Lung (tissue), 12 donors: Measurements from ENCODE around the gene TBC1D5. TPM values are rescaled to one million over a fixed set of nuclear protein-coding genes. Genes with fewer than 3 reads are reported as not detected.

Experiments
- ATAC-seq: fragments of 200-7000 bp; cut with Tn5 transposase; one replicate; pipeline ENCODE4 v1.9.1; 2020; ENCODE audit warnings: moderate number of reproducible peaks; ENCODE audit not compliant: insufficient read depth, low FRiP score
- DNase-seq, 3 donors: peaks; one replicate each; pipeline ENCODE4 v3.0.0-alpha.2; 2013 to 2017
- H3K27ac ChIP-seq, 2 donors: one replicate each; pipeline ENCODE4 v1.5.1; 2013; ENCODE audit warnings: mild to moderate bottlenecking in 2 of 2, moderate library complexity in 2 of 2, control low read depth in 1 of 2, inconsistent platforms in 1 of 2, low read depth in 1 of 2, low read length in 1 of 2
- H3K27me3 ChIP-seq, 3 donors: one replicate each; pipeline ENCODE4 v1.5.1; 2013; ENCODE audit warnings: low read length in 2 of 3; ENCODE audit not compliant: control insufficient read depth in 3 of 3, insufficient read depth in 3 of 3
- H3K36me3 ChIP-seq, 4 donors: one replicate each; pipeline ENCODE4 v1.5.1; 2013; ENCODE audit warnings: low read length in 4 of 4, mild to moderate bottlenecking in 1 of 4, moderate library complexity in 1 of 4; ENCODE audit not compliant: control insufficient read depth in 4 of 4, insufficient read depth in 4 of 4
- H3K4me1 ChIP-seq, 5 donors: one replicate each; pipeline ENCODE4 v1.5.1; 2013; ENCODE audit warnings: low read length in 5 of 5, mild to moderate bottlenecking in 2 of 5, moderate library complexity in 1 of 5; ENCODE audit not compliant: control insufficient read depth in 5 of 5, insufficient read depth in 5 of 5
- H3K4me3 ChIP-seq: one replicate; pipeline ENCODE4 v1.5.1; 2013; ENCODE audit warnings: mild to moderate bottlenecking, control low read depth, moderate library complexity
- H3K9ac ChIP-seq, 2 donors: one replicate each; pipeline ENCODE4 v1.5.1; 2013; ENCODE audit warnings: low read length in 2 of 2, control low read depth in 1 of 2; ENCODE audit not compliant: insufficient read depth in 1 of 2
- H3K9me3 ChIP-seq, 4 donors: one replicate each; pipeline ENCODE4 v1.5.1; 2013; ENCODE audit warnings: low read length in 3 of 4, mild to moderate bottlenecking in 1 of 4, moderate library complexity in 1 of 4; ENCODE audit not compliant: control insufficient read depth in 4 of 4, insufficient read depth in 3 of 4
- WGBS, 2 donors: extraction: QIAGEN DNeasy Blood & Tissue Kit; methylation state at CpG; one replicate each; pipeline ENCODE4 v1.1.7; 2013; 5-methylcytosine and 5-hydroxymethylcytosine counted together
- polyA plus RNA-seq, 2 donors: library from polyadenylated mRNA; stranded (reverse); fragments of 200-250 nt; gene quantifications; one replicate each; pipeline ENCODE4 v1.2.1, GENCODE V29; 2013
- total RNA-seq, 2 donors: library from RNA; depleted of rRNA in 1 of 2; stranded (reverse); fragments of >200 nt in 1 of 2; gene quantifications; one replicate each; pipeline ENCODE4 v1.2.1, GENCODE V29; 2014 to 2021
- TF ChIP-seq, protein P1 (sequence below): IDR thresholded peaks from 2 replicates; pipeline ENCODE4 v1.5.1; 2012; ENCODE audit warnings: mild to moderate bottlenecking; ENCODE audit errors: control extremely low read depth, extremely low read depth
- donor health status: control.
- donor health status: control.
- donor health status: Bipolar disorder and iron deficiency.
- donor health status: healthy.
- donor health status: DM: yes; HTN: yes; CAD: no.

Gene TBC1D5
- total and polyA plus RNA-seq, 4 donors = 8.7 to 111 (median 39.6) TPM

GRCh38 chr3:17357035-17357710 lies 385.3 kb downstream of the TBC1D5 start:
- no peak overlapping the region for H3K9ac ChIP-seq
- WGBS, 2 donors = 89 to 95% methylated on average over 5 of the region's 5 CpGs
- no peaks in the 10 kb centered on the region for H3K9me3 ChIP-seq
- no peak overlapping the region for H3K4me3 ChIP-seq
- H3K4me1 ChIP-seq = peaks cover 0 to 6% (median 0%) of the 10 kb centered on the region in 5 donors
- H3K27ac ChIP-seq = no peak overlapping the region
- H3K36me3 ChIP-seq = no peaks in the 10 kb centered on the region
- ATAC-seq = no peak
- no peak for DNase-seq
- TF ChIP-seq, protein P1, sequence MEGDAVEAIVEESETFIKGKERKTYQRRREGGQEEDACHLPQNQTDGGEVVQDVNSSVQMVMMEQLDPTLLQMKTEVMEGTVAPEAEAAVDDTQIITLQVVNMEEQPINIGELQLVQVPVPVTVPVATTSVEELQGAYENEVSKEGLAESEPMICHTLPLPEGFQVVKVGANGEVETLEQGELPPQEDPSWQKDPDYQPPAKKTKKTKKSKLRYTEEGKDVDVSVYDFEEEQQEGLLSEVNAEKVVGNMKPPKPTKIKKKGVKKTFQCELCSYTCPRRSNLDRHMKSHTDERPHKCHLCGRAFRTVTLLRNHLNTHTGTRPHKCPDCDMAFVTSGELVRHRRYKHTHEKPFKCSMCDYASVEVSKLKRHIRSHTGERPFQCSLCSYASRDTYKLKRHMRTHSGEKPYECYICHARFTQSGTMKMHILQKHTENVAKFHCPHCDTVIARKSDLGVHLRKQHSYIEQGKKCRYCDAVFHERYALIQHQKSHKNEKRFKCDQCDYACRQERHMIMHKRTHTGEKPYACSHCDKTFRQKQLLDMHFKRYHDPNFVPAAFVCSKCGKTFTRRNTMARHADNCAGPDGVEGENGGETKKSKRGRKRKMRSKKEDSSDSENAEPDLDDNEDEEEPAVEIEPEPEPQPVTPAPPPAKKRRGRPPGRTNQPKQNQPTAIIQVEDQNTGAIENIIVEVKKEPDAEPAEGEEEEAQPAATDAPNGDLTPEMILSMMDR = no peak
- no peaks in the 10 kb centered on the region for H3K27me3 ChIP-seq

DNA sequence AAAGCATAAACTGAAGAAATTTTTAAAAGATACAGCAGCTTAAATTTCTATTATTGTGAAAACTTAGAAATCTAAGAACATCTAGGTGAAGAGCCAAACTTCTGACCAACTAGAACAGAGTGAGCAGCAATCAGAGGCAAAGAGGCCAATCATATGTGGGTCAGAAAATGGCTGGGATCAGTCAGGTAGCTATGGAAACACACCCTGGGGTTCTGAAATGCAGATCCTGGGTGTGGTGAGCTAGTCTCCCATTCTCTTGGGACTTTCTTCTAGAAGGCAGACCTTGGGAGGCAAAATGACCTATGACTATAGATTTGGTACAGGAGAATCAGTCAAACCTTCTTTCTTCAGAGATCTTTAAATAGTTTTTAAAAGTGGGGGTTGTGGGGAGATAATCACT lies 385.8 kb downstream of the TBC1D5 start:
- no peak overlapping the region for H3K9ac ChIP-seq
- no peak overlapping the region for H3K27ac ChIP-seq
- TF ChIP-seq, protein P1 = no peak
- no peaks in the 10 kb centered on the region for H3K27me3 ChIP-seq
- no peak overlapping the region for H3K4me3 ChIP-seq
- peaks cover 0 to 6% (median 0%) of the 10 kb centered on the region in 5 donors for H3K4me1 ChIP-seq
- H3K36me3 ChIP-seq = no peaks in the 10 kb centered on the region
- ATAC-seq (no peak), DNase-seq (no peak)
- H3K9me3 ChIP-seq = no peaks in the 10 kb centered on the region

- Histone ChIP-seq H3K36me3 (no peaks in the 10 kb centered on the region), H3K9ac (no peak overlapping the region), H3K9me3 (no peaks in the 10 kb centered on the region), H3K4me1 (peaks cover 0 to 6% (median 0%) of the 10 kb centered on the region in 5 donors), H3K27ac (no peak overlapping the region), H3K27me3 (no peaks in the 10 kb centered on the region), H3K4me3 (no peak overlapping the region)
- TF ChIP-seq, protein P1 = no peak
- no peak for ATAC-seq
- DNase-seq = no peak
- WGBS, 2 donors = 66 to 95% methylated on average over 1 of the region's 1 CpG
Observed at GRCh38 chr3:17355591-17355990, 386.8 kb downstream of the TBC1D5 start.

- Histone ChIP-seq H3K9me3 (no peaks in the 10 kb centered on the region), H3K27ac (no peak overlapping the region), H3K4me3 (no peak overlapping the region), H3K27me3 (no peaks in the 10 kb centered on the region), H3K9ac (no peak overlapping the region), H3K36me3 (no peaks in the 10 kb centered on the region), H3K4me1 (peaks cover 0 to 6% (median 0%) of the 10 kb centered on the region in 5 donors)
- TF ChIP-seq, protein P1 = no peak
- WGBS, 2 donors = 92 to 95% methylated on average over 3 of the region's 3 CpGs
- DNase-seq = no peak
- no peak for ATAC-seq
Observed at GRCh38 chr3:17354341-17354740, 388.1 kb downstream of the TBC1D5 start.
